ENCODE data around the gene RCCD1.

DNA sequence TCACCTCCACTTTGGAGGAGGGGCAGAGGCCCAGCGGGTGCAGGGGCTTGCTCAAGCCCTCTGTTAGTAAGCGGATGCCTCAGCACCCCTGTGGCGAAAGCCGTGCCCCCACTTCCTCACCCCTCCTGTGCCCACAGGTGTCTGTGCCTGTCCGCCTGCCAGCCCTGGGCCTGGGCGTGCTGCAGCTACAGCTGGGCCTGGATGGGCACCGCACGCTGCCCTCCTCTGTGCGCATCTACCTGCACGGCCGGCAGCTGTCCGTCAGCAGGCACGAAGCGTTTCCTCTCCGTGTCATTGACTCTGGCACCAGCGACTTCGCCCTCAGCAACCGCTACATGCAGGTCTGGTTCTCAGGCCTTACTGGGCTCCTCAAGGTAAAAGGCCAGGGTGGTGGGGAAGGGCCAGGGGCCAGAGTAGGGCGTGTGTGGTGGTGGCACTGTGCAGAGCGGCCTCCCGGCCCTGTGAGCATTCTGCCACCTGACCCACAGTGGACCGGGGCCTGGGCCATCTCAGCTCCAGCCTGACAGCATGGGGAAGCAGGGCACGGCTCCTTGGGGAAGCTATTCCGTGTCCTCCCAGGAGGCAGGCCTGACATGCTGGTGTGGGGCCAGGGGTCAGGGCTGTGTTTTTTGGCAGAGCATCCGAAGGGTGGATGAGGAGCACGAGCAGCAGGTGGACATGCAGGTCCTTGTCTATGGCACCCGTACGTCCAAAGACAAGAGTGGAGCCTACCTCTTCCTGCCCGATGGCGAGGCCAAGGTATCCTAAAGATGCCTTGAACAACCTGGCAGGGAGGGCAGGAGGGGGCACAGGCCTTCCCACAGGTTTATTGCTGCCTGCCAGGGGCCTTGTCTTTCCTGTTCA is 42.5 kb upstream of the RCCD1 start:
- TF ChIP-seq CREB1 (CRISPR knock-in tag; IDR thresholded peaks at IDR 0.05): no peak
- TF ChIP-seq, protein P1, sequence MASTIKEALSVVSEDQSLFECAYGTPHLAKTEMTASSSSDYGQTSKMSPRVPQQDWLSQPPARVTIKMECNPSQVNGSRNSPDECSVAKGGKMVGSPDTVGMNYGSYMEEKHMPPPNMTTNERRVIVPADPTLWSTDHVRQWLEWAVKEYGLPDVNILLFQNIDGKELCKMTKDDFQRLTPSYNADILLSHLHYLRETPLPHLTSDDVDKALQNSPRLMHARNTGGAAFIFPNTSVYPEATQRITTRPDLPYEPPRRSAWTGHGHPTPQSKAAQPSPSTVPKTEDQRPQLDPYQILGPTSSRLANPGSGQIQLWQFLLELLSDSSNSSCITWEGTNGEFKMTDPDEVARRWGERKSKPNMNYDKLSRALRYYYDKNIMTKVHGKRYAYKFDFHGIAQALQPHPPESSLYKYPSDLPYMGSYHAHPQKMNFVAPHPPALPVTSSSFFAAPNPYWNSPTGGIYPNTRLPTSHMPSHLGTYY (CRISPR knock-in tag; IDR thresholded peaks at IDR 0.05): no peak

Measured in WTC11 (cell line).